CD4-positive, alpha-beta T cell treated with Interleukin-17A for 4 hours (primary cell): ENCODE results near the gene ROPN1L.
A peak's percentile ranks its signal among the peaks of the same experiment; 100 is the strongest.
"Not testable (repeated sequence)": the region's sequence is repeated elsewhere in the genome, so short reads cannot be mapped to it uniquely, and the experiment has no call there.

Experiments used
- DNase-seq: peaks from one replicate; pipeline ENCODE4 v3.0.0-alpha.2; 2020; ENCODE audit warnings: mixed read lengths

ROPN1L gene

DNA sequence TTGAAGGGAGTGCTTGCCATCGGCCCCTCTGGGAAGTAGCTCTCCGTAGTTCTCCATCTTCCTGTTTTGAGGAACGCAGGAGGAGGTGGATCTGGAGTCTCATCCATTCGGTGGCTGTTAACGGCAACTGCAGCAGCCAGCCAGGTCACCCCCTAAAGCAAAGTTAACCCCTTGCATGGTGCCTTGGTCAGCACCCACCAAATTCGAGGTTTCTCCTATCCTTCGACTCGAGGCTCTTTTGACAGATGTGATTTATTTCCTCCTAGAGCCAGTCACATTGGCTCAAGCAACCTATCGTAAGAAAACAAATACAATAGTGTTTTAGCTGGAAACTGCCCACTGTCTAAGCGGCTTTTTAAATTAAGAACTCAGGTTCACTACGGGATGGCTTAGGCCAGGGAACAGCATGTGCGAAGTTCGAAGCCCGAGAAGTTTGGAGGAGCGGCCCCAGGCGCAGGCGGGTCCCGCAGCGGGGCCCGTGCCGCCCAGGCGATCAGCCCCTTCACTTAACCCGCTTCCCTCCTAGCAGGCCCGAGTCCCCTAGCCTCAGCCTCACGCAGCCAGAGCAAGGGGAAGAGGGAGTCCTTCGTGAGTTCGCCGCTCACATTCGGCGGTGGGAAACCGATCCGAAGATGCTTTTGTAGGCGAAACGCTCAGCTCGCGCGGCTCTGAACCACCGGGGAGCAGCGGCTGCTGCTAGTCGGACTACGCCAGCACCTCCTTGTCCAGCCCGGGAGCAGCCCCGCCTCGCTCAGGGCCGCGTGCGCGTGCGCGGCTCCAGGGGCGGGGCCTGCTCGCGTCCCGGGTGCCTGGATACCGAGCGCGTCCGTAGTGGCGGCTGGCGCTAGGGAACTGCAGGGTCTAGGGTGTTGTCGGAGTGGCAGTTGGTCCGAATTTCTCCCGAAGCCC, at the start of gene ROPN1L:
Gene ROPN1L (plus strand): TSS at position 797 of the 909 bp plus-strand sequence. CDS start 289 bp downstream, outside the sequence.
- DNase-seq, result peak; percentile 87

DNA sequence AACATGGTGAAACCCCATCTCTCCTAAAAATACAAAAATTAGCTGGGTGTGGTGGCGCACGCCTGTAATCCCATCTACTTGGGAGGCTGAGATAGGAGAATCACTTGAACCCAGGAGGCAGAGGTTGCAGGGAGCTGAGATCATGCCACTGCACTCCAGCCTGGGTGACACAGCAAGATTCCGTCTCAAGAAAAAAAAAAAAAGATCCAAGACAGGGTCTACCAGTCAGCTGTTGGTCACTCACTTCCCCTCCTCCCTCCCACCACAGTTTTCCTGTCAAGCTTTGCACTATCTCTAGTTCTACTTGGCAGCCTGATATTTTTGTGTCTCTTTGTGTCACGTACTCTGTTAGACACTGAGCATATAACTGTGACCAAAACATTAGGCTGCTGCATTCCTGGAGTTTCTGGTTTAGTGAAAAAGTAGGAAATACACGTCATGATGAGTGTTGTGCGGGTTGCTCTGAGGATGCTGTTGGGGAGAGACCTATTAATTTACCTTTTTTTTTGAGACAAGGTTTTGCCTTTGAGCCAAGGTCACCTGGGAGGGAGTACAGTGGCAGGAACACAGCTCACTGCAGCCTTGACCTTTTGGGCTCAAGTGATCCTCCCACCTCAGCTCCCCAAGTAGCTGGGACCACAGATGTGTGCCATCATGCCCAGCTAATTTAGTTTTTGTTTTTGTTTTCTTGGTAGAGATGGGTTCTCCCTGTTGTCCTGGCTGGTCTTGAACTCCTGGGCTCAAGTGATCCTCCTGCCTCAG, 48.9 kb upstream of the ROPN1L start:
- DNase-seq, result not testable (repeated sequence)

DNA sequence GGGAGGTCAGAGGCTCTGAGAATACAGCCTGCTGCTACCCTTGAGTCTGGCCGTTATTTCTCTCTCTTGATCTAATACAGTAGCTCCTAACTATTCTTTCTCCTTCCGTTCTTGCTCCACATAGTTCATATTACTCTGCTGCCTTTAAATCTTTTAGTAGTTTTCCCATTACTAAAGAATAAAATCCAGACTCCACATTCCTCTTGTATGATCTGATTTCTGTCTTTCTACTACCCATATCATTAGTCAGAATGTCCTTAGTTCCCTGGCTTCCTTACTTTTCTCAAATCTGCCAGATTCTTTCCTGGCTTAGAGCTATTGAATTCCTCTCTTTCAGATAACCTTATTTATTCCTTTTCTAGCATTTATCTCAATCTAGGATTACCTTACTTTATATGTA, 48.2 kb upstream of the ROPN1L start:
- DNase-seq, result no peak

DNA sequence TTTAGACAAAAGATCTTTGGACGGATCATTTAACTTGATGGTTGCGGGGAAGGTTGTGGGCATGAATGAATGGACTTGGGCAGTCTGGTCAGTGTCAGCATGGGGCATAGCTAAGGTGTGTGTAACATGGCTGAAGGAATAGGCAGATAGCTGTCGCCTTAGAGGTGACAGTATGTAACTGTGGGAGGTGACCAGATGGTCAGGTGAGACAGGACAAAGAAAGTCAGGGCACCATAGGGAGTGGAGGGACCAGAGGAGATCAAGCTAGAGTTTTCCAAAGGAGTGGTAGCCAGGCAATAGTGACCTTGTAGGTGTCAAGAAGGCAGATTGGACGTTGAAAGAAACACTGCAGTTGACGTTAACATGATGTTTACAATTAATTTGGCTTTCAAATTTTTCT, 45.1 kb upstream of the ROPN1L start:
- DNase-seq, result no peak

DNA sequence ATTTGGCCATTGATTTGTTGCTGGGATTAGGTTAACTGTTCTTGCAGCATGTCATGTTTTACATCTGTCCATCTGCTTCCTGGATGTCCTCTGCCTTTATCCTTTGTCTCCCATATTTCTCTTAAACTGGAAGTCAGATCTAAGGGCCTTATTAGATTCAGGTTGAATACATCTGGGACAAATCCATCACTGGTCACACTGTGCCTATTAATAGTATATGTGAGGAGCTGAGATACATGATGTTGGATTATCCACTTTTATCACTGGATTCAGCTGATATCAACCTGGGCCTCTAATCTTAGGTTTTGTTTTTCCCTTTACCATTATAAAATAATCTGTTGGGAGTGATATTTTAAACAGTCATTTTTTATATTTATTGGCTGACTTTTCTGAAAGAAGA, 41.8 kb upstream of the ROPN1L start:
- DNase-seq, result no peak

DNA sequence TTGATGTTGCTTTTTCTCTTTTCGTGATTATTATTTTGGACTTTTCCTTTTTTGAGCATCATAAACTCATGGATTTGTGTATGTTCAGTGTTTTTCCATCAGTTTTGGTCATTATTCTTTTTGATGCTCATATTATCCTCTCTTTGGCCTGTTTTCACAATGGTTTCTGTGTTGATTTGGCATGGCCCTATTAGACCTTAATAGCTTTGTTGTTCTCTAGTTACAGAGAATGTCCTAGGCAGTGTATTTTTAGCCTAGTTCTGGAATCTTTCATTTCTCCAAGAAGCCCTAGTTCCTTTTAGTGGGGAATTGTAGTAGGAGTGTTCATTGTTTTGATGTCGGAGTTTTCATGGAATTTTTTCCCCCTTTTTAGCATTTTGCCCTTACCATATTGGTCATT, 41.3 kb upstream of the ROPN1L start:
- no peak for DNase-seq

DNA sequence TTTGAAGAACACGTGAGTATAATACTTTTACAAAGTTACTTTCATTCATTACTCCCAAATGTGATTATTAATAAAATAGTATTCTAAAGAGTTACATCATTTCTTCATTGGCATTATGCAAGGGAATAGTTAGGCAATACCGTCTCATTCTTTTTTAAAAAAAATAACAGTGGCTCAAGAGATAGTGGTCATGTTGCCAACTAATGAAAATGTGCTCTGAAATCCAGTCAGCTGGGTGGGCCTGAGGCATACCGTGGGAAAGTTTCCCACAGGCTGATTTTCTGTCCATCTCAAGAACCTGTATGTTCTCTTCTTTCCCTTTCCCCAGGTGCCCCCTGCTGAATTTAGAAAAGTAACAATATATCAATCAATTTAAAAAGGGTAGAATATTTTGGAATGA, 40.8 kb upstream of the ROPN1L start:
- no peak for DNase-seq

DNA sequence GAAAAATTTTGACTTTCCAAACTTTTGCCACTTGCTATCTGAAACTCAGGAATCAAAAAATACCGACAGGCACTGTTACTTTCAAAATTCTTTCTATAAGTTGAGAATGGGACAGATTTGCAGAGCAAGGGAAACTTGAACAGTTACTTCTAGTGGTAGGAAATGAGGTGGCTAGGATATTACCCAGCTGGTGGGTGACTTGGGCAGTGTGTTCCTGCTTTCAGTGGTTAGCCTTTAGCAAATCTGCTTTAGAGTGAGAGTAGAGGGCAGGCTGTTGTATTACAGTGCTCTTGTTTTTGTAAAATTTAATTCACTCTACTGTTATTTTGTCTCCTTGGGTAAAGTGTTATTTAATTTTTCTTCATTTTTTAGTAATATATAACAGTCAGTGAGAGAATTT, 40.2 kb upstream of the ROPN1L start:
- DNase-seq, result no peak

DNA sequence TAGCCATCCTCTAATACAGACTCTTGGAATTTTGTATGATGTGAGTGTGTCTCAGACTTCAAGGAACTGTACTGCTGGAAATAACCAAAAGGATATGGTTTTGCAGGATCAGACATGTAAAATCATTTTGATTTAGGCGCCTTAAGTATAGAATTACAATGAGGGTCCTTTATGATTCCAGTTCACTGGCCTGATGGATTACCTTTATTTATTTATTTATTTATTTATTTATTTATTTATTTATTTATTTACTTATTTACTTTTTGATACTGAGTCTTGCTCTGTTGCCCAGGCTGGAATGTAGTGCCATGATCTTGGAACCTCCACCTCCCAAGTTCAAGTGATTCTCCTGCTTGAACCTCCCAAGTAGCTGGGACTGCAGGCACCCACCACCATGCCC, 37.9 kb upstream of the ROPN1L start:
- no peak for DNase-seq

DNA sequence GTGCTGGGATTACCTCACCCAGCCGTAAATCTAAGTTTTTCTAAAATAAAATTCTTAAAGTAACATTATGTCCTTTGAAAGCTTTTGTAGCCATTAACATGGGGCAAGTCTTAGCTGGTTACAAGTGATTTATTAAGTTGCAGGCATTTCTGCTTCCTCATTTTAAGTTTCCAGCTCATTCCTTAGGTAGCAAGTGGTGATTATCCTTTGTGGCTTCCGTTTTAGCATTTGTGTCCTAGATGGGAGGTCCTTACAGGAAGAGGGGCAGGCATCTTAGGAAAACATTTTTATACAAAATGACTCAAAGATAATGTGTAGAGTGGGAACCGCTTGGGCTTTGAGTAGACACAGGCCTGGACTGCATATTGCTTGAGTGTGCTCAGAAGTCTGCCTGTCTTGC, 35.0 kb upstream of the ROPN1L start:
- DNase-seq, result no peak

DNA sequence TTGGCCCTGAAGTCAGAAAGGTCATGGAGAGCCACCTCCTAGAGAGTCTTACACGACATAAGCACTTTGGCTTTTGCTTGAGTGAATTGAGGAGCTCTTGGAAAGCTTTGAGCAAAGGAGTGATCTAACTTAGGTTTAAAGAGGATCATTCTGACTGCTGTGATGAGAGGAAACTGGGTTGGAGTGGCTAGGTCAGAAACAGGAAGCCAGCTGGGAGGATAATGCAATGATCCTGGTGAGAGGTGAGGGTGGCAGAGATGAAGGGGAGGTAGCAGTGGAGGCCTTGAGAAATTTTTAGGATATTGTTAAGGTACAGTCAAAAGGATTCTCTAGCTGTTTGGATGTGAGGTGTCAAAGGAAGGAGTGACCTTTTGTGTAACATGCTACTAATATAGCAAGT, 32.2 kb upstream of the ROPN1L start:
- DNase-seq, result no peak

DNA sequence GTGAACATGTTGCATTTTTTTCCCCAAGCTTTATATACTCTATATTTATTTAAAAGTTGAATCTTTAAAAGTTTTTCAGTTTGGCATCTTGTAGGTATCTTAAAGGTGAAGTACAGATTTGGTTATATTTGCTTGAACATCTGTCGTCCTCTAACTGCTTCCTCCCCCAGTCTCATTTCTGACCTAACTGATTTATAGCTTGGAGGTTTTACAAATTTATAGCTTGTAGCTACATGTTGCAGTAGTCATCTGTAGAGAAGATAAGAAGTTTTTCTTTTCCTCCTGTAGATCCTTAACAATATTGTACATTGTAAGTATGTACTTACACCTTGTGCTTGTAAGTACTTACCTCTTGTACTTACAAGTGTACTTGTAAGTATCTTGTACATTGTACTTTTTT, 31.0 kb upstream of the ROPN1L start:
- DNase-seq, result no peak

DNA sequence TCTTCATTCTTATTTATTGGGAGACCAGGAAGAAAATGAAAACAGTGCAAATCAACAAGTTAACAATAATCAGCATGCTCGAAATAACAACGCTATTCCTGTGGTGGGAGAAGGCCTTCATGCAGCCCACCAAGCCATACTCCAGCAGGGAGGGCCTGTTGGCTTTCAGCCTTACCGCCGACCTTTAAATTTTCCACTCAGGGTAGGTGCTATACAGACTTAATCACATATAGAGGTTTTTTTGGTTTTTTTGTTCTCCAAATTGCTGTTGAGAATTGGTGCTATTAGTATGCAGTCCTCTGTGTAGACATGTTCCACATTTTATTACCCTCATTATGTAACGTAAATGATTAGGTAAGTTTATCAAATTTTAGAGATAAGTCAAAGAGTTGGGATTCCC, 30.3 kb upstream of the ROPN1L start:
- no peak for DNase-seq

DNA sequence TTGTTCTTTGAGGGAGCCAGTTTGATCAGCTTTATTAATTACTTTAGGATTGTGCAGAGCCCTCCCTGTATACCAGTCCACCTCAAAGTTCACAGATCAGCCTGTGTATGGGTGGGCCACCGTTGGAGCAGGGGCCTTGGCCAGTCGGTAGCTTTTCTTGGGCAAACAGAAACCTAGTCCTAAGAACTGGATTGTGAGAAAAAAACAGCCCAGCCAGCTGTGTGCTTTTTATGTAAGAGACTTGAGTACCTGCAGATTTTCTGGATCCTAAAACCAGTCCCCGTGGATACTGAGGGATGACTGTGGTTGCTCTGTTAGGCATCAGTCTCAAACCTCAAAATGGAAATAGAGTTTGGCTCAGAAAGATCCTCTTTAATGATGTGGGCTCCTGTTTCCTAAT, 24.8 kb upstream of the ROPN1L start:
- DNase-seq, result no peak

DNA sequence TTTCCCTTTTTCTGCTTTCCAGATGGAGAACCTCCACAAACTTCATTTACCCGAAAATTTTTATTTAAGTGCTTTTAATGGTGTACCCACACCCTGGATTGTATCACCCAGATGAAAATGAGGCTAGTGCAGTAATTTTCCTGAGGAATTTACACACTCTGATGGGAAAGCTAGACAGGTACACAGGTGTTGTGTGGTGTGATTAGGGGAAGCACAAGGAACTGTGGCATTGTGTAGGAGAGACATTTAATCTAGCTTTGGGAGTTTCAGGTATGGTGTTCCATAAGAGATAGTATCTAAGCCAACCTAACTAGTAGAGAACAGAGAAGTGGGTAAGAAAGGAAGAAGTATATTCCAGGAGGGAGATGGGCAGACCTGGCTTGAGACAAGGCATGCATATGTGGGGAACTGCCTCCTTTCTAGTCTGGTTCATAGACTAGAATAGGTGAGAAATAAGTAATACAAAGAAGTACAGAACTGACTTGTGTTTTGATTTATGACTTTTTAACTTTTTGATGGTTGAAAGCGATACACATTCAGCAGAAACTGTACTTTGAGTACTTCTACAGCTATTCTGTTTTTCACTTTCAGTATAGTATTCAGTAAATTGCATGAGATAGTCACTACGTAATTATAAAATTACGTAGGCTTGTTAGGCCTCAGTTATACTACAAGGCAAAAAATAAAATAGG, 22.9 kb upstream of the ROPN1L start:
- no peak for DNase-seq

DNA sequence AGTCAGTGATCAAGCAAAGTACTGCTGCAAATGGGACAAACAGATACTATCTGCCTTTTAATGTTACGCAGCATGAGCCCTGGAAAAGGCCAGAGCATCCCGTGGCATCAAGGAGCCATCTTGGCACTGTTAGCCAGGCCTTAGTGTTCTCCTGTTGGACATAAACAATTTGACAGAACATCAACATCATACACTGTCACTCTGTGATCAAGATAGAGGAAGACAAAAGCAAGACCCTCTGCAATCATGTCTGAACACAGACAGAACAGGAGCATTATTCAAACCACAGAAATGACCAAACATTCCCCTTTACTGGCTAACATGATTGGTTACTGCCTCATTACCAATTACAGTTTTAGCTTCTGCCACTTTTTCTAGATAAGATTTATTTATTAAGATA, 21.2 kb upstream of the ROPN1L start:
- no peak for DNase-seq

DNA sequence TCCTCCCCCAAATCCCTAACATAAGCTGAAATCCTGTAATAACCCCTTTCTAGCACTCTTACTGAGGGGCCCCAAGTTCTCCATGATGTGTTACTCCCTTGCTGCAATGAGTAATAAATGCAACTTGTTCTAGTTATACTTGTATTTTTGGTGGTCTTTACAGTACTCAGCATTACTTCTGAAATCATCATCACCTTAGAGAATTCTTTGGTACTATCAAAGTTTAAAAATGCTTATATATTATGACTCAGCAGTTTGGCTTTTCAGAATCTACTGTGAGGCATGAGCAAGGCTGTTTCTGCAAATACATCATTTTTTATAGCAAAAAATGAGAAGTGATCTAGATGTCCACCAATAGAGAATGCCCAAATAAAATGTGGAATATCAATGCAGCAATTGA, 20.7 kb upstream of the ROPN1L start:
- no peak for DNase-seq

DNA sequence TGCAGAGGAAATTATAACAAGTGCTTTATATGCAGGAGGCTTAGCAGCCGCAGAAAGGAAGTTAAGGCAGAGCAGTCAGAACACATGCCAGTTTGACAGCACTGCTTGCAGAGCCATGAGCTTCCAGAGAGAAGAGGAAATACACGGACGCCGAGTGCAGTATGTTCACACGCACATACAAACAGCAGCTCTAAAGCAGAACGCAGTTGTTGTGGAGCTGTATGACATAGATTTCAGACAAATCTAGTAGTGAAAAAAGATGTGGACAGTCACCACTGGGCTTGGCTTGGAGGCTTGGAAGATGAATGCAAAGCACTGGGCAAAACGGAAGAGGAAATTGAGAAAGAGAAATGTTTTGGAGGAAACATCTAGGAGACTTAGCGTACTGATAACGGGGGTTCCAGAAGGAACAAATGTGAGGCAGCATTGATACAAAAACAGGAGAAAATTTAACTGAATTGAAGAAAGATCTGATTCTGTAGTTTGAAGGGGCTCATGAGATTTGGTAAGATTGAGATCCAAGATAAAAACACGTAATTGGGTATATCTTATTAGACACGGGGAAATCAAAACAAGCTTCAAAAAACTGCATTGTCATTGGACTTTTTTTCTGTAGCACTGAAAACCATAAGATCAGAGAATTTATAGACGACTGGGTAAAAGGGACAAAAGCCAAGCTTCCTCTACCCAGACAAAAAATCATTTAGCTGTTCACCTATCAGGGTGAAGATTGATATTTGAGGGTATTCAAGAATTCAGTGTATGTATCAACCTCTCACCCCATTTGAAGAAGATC, 19.6 kb upstream of the ROPN1L start:
- peak; percentile 34 for DNase-seq

DNA sequence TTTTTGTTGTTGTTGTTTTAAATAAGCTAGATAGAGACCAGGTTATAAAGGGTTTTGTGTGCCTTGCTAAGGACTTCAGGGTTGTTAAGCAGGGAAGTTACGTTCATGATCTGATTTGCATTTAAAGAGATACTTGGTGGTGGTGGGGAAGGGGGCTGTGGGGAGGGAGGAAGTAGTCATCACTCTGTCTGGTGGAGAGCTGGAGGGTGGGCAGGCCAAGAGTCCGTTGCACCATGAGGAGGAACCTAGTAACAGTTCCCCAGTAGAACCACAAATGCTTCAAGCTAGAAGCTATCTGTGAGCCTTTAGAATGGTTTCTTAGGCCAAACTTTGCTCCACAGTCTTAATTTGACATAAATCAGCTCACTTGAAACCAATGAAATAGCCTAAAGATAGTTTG, 18.7 kb upstream of the ROPN1L start:
- no peak for DNase-seq

DNA sequence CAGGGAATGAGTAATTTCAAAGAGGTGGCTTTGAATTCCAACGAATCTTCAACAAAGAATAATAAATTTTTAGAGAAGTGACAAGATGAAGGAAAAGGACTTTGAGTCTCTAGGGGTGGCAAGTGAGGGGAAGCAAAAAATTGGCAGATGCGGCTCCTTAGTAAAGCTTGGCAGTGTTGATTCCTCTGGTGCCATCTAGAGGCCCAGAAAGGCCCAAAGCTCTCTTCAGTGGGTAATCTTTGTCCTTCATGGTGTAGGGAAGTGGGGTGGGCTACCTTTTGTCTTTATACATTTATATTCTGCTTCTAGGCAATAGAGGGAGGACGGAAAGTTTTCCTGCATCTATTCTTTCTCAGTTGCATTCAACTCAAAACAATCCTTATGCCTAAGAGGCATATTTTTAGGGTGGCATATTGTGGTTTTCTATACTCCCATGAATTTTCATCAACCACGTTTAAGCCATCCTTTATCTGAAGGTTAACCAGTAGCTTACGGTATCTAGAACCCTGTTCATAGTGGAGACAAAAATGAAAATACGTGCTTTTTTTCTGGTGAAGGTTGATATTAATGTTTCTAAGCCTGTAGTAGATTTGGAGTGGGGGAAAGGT, 17.5 kb upstream of the ROPN1L start:
- DNase-seq, result peak; percentile 23

DNA sequence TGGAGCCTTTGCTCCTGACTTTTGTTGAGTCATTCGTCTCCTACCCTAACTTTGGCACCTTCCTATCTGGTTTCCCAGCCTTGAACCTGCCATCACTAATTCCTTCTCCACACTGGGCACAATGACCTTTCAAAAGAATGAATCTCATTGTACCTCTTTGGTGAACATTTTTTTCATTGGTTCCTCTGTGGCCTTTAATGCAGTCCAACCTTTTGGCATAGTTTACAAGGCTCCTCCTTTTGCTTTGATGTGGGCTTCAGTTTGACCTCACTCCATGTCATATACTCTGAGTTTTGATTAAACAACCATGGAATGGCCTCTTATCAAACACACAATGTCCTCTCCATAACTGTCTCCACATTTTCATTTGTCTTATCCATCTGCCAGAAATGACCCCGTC, 14.5 kb upstream of the ROPN1L start:
- no peak for DNase-seq

DNA sequence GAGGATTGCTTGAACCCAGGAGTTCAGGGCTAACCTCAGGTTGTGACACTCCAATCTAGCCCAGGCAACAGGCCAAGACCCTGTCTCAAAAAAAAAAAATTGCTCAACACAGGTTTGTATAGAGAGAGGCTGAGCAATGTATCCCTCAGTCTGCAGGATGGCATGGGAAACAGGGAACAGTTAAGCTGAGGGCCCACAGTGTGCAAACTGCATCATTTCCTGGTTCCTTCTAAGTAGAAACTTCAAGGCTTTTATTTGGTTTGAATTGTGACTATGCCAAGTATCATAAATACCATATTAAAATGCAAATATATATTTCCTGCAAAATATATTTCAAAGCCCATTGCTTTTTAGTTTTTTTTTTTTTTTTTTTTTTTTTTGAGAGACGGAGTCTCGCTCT, 13.7 kb upstream of the ROPN1L start:
- DNase-seq, result no peak
